Prostate gland (tissue), 2 donors: Measurements from ENCODE around the gene ADI1.

Source experiments
- POLR2A ChIP-seq: fragments of 450-650 bp; IDR thresholded peaks from one replicate; pipeline ENCODE4 v1.6.1; 2016; ENCODE audit warnings: antibody characterized with exemption, mild to moderate bottlenecking
- POLR2AphosphoS5 ChIP-seq: sonication (generic); formaldehyde crosslinking; IDR thresholded peaks from one replicate; pipeline ENCODE4 v1.6.1; 2017; ENCODE audit warnings: antibody characterized with exemption
- TF ChIP-seq, protein P1 (sequence below), 4 experiments: fragments of 200-600 bp in 2 of 4; fragments of 450-650 bp in 2 of 4; sonication (generic) in 2 of 4; IDR thresholded peaks; 1 replicate in 3 of 4; 2 replicates in 1 of 4; pipeline ENCODE4 v1.5.1; 2016 to 2019; ENCODE audit warnings: antibody characterized with exemption in 4 of 4, mild to moderate bottlenecking in 2 of 4, moderate library complexity in 2 of 4

DNA sequence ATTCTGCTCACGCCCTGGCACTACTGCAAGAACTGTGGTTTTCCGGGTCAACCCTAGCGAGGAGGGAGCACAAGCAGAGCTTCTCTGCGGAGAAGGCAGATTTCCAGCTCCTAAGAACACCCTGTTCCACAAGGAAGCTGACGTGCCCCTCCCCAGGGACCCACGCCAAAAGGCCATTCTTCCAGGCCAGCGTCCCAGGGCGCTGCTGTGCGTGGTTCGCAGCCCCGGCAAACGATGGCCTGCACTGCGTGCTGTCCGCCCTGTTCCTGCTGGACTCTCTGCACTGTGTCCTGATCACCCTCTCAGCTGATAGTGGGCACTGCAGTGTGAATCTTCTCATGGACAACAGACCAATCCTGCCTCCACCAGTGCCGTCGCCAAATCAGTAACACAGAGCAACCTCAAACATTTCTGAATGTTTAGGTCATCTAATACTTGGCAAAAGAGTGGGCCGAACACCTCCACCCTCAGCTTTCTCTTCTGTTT lies 49.1 kb downstream of the ADI1 start:
- TF ChIP-seq, protein P1, sequence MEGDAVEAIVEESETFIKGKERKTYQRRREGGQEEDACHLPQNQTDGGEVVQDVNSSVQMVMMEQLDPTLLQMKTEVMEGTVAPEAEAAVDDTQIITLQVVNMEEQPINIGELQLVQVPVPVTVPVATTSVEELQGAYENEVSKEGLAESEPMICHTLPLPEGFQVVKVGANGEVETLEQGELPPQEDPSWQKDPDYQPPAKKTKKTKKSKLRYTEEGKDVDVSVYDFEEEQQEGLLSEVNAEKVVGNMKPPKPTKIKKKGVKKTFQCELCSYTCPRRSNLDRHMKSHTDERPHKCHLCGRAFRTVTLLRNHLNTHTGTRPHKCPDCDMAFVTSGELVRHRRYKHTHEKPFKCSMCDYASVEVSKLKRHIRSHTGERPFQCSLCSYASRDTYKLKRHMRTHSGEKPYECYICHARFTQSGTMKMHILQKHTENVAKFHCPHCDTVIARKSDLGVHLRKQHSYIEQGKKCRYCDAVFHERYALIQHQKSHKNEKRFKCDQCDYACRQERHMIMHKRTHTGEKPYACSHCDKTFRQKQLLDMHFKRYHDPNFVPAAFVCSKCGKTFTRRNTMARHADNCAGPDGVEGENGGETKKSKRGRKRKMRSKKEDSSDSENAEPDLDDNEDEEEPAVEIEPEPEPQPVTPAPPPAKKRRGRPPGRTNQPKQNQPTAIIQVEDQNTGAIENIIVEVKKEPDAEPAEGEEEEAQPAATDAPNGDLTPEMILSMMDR (IDR thresholded peaks at IDR 0.05): no peak
- TF ChIP-seq POLR2A: no peak
- peak; percentile 90 for TF ChIP-seq POLR2AphosphoS5
